K562 (cell line): Measurements from ENCODE around the gene DYRK2. TPM values are rescaled to one million over a fixed set of nuclear protein-coding genes. Genes with fewer than 3 reads are reported as not detected.
A peak's percentile ranks its signal among the peaks of the same experiment; 100 is the strongest.

Source experiments
- ARID3B ChIP-seq: fragments of 250-450 bp; sonication (Bioruptor Pico); IDR thresholded peaks from 2 replicates; pipeline ENCODE4 v1.4.0; 2020; ENCODE audit warnings: borderline replicate concordance
- HLTF ChIP-seq: fragments of 450-650 bp; IDR thresholded peaks from 2 replicates; pipeline ENCODE4 v1.6.1; 2016
- HMG20A ChIP-seq: fragments of 450-650 bp; formaldehyde crosslinking; conservative IDR thresholded peaks from 2 replicates; pipeline ENCODE4 v1.4.0; 2020; ENCODE audit warnings: mild to moderate bottlenecking, mixed read lengths
- ILK ChIP-seq: fragments of 450-650 bp; IDR thresholded peaks from 2 replicates; pipeline ENCODE4 v1.6.1; 2016; ENCODE audit warnings: missing genetic modification characterization, low read depth, mild to moderate bottlenecking, missing compliant biosample characterization, moderate library complexity, borderline replicate concordance
- MGA ChIP-seq: fragments of 450-650 bp; IDR thresholded peaks from 2 replicates; pipeline ENCODE4 v1.6.1; 2016; ENCODE audit warnings: mild to moderate bottlenecking, moderate library complexity
- POLR2A ChIP-seq: fragments of 450-650 bp; conservative IDR thresholded peaks from 2 replicates; pipeline ENCODE4 v1.6.1; 2016
- TBL1XR1 ChIP-seq, 2 experiments: IDR thresholded peaks; 2 replicates each; pipeline ENCODE4 v1.6.1; 2012; ENCODE audit warnings: improper control_type of control experiment in 2 of 2, low read length in 2 of 2, mild to moderate bottlenecking in 1 of 2
- TCF7L2 ChIP-seq: fragments of 150-350 bp; IDR thresholded peaks from 2 replicates; pipeline ENCODE4 v1.6.1; 2016; ENCODE audit warnings: low read depth, mild to moderate bottlenecking, low read length, moderate library complexity
- ZNF174 ChIP-seq: fragments of 250-450 bp; sonication (Bioruptor Pico); IDR thresholded peaks from 2 replicates; pipeline ENCODE4 v1.4.0; 2020; ENCODE audit warnings: mild to moderate bottlenecking
- ZNF511 ChIP-seq: sonication (generic); formaldehyde crosslinking; IDR thresholded peaks from 2 replicates; pipeline ENCODE4 v1.8.0; 2022; ENCODE audit warnings: mild to moderate bottlenecking, missing genetic modification reagents
- ZNF655 ChIP-seq: fragments of 250-450 bp; sonication (Bioruptor Pico); IDR thresholded peaks from 2 replicates; pipeline ENCODE4 v1.5.0; 2021
- ZNF76 ChIP-seq: fragments of 250-450 bp; sonication (Bioruptor Pico); IDR thresholded peaks from 2 replicates; pipeline ENCODE4 v1.4.0; 2020; ENCODE audit warnings: mild to moderate bottlenecking, moderate library complexity, borderline replicate concordance
- ZNF785 ChIP-seq: fragments of 250-450 bp; sonication (Bioruptor Pico); IDR thresholded peaks from 2 replicates; pipeline ENCODE4 v1.4.0; 2020; ENCODE audit warnings: mild to moderate bottlenecking
- polyA plus RNA-seq, 8 experiments: library from polyadenylated mRNA; depleted of rRNA in 4 of 8; stranded (reverse) in 5 of 8; unstranded in 3 of 8; fragments of >200 nt; fragmentation: Nextera tagmentation in 2 of 8; fragmentation: Illumina TruSeq in 1 of 8; extraction: Ambion mirVana in 2 of 8; extraction: Trizol in 1 of 8; gene quantifications; 2 replicates each; pipeline versions ENCODE4 v1.2.1 to v1.2.3, GENCODE V29; 2011 to 2014; ENCODE audit warnings: inconsistent platforms in 1 of 8, missing spikeins in 1 of 8
- total RNA-seq, 7 experiments: library from RNA; depleted of rRNA in 6 of 7; stranded (reverse); fragments of >200 nt in 6 of 7; fragmentation: Illumina TruSeq in 2 of 7; extraction: Trizol in 2 of 7; gene quantifications; 2 replicates each; pipeline versions ENCODE4 v1.2.1 to v1.2.3, GENCODE V29; 2011 to 2021; ENCODE audit warnings: low replicate concordance in 1 of 7

Gene DYRK2
- total and polyA plus RNA-seq, 9 of the 15 experiments (the other 6 are each of a cell fraction or from before 2014, with no cell fraction given) = 1.7 to 15.4 (median 8.4) TPM

- no peak for TF ChIP-seq ILK
- peak; percentile 79 for TF ChIP-seq POLR2A
- no peak for TF ChIP-seq TCF7L2
- no peak for TF ChIP-seq ZNF174 (CRISPR knock-in tag)
- TF ChIP-seq MGA = no peak; the same call in 1 of the 2 replicates
- no peak for TF ChIP-seq ZNF785
- no peak for TF ChIP-seq ZNF655 (CRISPR knock-in tag)
- TF ChIP-seq ZNF511 (CRISPR knock-in tag) = no peak
- no peak for TF ChIP-seq TBL1XR1 (IDR thresholded peaks at IDR 0.05; ENCODE audit: low read length in 2 of 2)
- TF ChIP-seq HMG20A (CRISPR knock-in tag) = no peak
- no peak for TF ChIP-seq HLTF
- TF ChIP-seq ARID3B = no peak
- TF ChIP-seq ZNF76 = 0 out of 2 replicates have a peak, but pooled peaks have one; percentile 21
Measured at GRCh38 chr12:67648521-67649260, at the start of gene DYRK2 (continued).
